ENCODE results near the gene KRTAP10-4.
"Not testable (repeated sequence)": the region's sequence is repeated elsewhere in the genome, so short reads cannot be mapped to it uniquely, and the experiment has no call there.

Gene KRTAP10-4

DNA sequence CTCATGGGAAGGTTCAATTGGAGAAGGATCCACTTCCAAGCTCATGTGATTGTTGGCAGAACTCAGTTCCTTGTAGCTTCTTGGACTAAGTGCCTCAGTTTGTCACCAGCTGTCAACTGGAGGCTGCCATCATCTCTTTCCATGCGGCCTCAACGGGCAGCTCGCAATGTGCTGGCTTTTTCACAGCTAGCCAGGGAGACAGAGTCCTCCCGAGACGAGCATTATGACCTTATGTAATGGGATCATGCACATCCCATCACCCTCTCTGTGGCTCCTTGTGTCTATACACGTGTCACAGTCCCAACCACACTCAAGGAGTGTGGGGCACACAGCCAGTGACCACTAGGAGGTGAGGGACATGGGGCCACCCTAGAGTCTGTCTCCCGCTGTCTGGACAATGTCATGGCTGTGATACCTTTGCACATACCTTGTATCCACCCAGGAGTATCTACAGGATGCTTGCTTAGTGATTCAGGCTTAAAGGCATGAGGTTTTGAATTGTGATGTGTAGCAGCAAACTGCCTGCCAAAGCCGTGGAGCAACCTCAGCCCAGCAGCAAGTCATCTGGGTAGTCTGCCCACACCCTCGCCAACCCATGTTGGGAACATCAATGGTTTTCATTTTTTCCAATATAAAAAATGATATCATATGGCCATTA, 22.7 kb downstream of the KRTAP10-4 start:
- H3K4me1 ChIP-seq (ENCODE audit: low read depth, poor library complexity, severe bottlenecking), result no peaks in the 10 kb centered on the region

DNA sequence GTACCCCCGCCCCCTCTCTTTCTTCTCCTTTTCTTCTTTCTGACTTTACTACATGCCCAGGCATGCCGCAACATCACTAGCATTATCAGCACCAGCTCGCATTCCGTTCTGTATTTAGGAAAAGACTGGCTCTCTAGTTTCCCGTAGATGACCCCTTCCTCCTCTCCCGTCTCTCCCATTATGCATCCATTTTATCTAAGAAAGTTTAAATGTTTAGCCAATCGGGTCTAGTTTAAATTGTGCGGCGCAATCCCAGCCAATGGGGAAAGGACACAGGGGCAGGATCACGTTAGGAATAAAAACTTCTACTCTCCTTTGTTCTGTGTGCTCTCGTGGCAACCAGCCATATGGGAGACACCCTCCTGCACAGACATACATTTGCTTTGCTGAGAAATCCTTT, 24.5 kb downstream of the KRTAP10-4 start:
- Histone ChIP-seq H3K4me1 (ENCODE audit: low read depth, poor library complexity, severe bottlenecking) (no peaks in the 10 kb centered on the region), H3K9ac (no peak overlapping the region), H3K27ac (no peak overlapping the region)

More for the DNA sequence above, 22.7 kb downstream of the KRTAP10-4 start:
- Histone ChIP-seq H3K79me2 (ENCODE audit: insufficient read depth, low read depth) (no peaks in the 10 kb centered on the region), H3K9ac (no peak overlapping the region), H3K27me3 (ENCODE audit: insufficient read depth, low read depth) (peaks cover 70% of the 10 kb centered on the region; the same call in 1 of the 2 replicates), H3K36me3 (ENCODE audit: insufficient read depth) (no peaks in the 10 kb centered on the region), H3K4me2 (no peak overlapping the region), H2AFZ (ENCODE audit: low read depth) (no peak overlapping the region), H4K20me1 (ENCODE audit: insufficient read depth) (no peaks in the 10 kb centered on the region), H3K27ac (no peak overlapping the region), H3K4me3 (IDR thresholded peaks at IDR 0.05; ENCODE audit: insufficient read depth, low read depth, low read length) (no peak overlapping the region)
- TF ChIP-seq CTCF (conservative IDR thresholded peaks at IDR 0.05; ENCODE audit: low read depth, low read length), result no peak

GRCh38 chr21:44599264-44600029, 25.9 kb downstream of the KRTAP10-4 start:
- H4K20me1 ChIP-seq (ENCODE audit: insufficient read depth), result no peaks in the 10 kb centered on the region
- H3K4me1 ChIP-seq (ENCODE audit: low read depth, poor library complexity, severe bottlenecking), result no peaks in the 10 kb centered on the region
- no peak overlapping the region for H3K4me2 ChIP-seq
- no peak overlapping the region for H3K27ac ChIP-seq
- no peak overlapping the region for H3K4me3 ChIP-seq (IDR thresholded peaks at IDR 0.05; ENCODE audit: insufficient read depth, low read depth, low read length)
- no peaks in the 10 kb centered on the region for H3K36me3 ChIP-seq (ENCODE audit: insufficient read depth)
- H3K9ac ChIP-seq, result no peak overlapping the region
- H3K27me3 ChIP-seq (ENCODE audit: insufficient read depth, low read depth), result peaks cover 57% of the 10 kb centered on the region; the same call in 1 of the 2 replicates
- H2AFZ ChIP-seq (ENCODE audit: low read depth), result no peak overlapping the region
- no peak for TF ChIP-seq CTCF (conservative IDR thresholded peaks at IDR 0.05; ENCODE audit: low read depth, low read length)
- no peaks in the 10 kb centered on the region for H3K79me2 ChIP-seq (ENCODE audit: insufficient read depth, low read depth)

More for the DNA sequence above, 24.5 kb downstream of the KRTAP10-4 start:
- Histone ChIP-seq H3K79me2 (ENCODE audit: insufficient read depth, low read depth) (no peaks in the 10 kb centered on the region), H3K4me3 (IDR thresholded peaks at IDR 0.05; ENCODE audit: insufficient read depth, low read depth, low read length) (no peak overlapping the region), H3K36me3 (ENCODE audit: insufficient read depth) (no peaks in the 10 kb centered on the region), H3K27me3 (ENCODE audit: insufficient read depth, low read depth) (peaks cover 64% of the 10 kb centered on the region; the same call in 1 of the 2 replicates), H3K4me2 (no peak overlapping the region), H4K20me1 (ENCODE audit: insufficient read depth) (no peaks in the 10 kb centered on the region), H2AFZ (ENCODE audit: low read depth) (no peak overlapping the region)
- no peak for TF ChIP-seq CTCF (conservative IDR thresholded peaks at IDR 0.05; ENCODE audit: low read depth, low read length)

- peaks cover 55% of the 10 kb centered on the region; the same call in 1 of the 2 replicates for H3K27me3 ChIP-seq (ENCODE audit: insufficient read depth, low read depth)
- H3K4me2 ChIP-seq; H3K27ac ChIP-seq; H3K4me1 ChIP-seq (ENCODE audit: low read depth, poor library complexity, severe bottlenecking); H3K36me3 ChIP-seq (ENCODE audit: insufficient read depth); H3K79me2 ChIP-seq (ENCODE audit: insufficient read depth, low read depth); H2AFZ ChIP-seq (ENCODE audit: low read depth); H3K4me3 ChIP-seq (IDR thresholded peaks at IDR 0.05; ENCODE audit: insufficient read depth, low read depth, low read length); H3K9ac ChIP-seq; H4K20me1 ChIP-seq (ENCODE audit: insufficient read depth): not testable (repeated sequence)
Observed at GRCh38 chr21:44600118-44600978, 26.8 kb downstream of the KRTAP10-4 start, which contains the start of gene KRTAP10-7. KRTAP10-7 (plus strand) TSS chr21:44600597; CDS start chr21:44600622, 25 bp downstream.

DNA sequence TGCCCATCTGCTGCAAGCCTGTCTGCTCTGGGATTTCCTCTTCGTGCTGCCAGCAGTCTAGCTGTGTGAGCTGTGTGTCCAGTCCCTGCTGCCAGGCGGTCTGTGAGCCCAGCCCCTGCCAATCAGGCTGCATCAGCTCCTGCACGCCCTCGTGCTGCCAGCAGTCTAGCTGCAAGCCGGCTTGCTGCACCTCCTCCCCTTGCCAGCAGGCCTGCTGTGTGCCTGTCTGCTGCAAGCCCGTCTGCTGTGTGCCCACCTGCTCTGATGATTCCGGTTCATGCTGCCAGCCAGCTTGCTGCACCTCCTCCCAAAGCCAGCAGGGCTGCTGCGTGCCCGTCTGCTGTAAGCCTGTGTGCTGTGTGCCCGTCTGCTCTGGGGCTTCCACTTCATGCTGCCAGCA, 27.6 kb downstream of the KRTAP10-4 start:
- not testable (repeated sequence) for H3K79me2 ChIP-seq (ENCODE audit: insufficient read depth, low read depth); H3K4me3 ChIP-seq (IDR thresholded peaks at IDR 0.05; ENCODE audit: insufficient read depth, low read depth, low read length); H3K9ac ChIP-seq; H4K20me1 ChIP-seq (ENCODE audit: insufficient read depth); H3K4me1 ChIP-seq (ENCODE audit: low read depth, poor library complexity, severe bottlenecking); H2AFZ ChIP-seq (ENCODE audit: low read depth); H3K27ac ChIP-seq; H3K36me3 ChIP-seq (ENCODE audit: insufficient read depth); H3K4me2 ChIP-seq
- peaks cover 57% of the 10 kb centered on the region; the same call in 1 of the 2 replicates for H3K27me3 ChIP-seq (ENCODE audit: insufficient read depth, low read depth)

All from KMS-11 (cell line).